HG02623 (cell line): ENCODE data around the gene VNN1.
"Not testable (repeated sequence)": the region's sequence is repeated elsewhere in the genome, so short reads cannot be mapped to it uniquely, and the experiment has no call there.

Experiments used
- ATAC-seq: cut with Tn5 transposase; IDR thresholded peaks from one replicate; pipeline ENCODE4 v1.9.1; 2021; ENCODE audit warnings: moderate library complexity; ENCODE audit not compliant: unreplicated experiment

Gene VNN1

DNA sequence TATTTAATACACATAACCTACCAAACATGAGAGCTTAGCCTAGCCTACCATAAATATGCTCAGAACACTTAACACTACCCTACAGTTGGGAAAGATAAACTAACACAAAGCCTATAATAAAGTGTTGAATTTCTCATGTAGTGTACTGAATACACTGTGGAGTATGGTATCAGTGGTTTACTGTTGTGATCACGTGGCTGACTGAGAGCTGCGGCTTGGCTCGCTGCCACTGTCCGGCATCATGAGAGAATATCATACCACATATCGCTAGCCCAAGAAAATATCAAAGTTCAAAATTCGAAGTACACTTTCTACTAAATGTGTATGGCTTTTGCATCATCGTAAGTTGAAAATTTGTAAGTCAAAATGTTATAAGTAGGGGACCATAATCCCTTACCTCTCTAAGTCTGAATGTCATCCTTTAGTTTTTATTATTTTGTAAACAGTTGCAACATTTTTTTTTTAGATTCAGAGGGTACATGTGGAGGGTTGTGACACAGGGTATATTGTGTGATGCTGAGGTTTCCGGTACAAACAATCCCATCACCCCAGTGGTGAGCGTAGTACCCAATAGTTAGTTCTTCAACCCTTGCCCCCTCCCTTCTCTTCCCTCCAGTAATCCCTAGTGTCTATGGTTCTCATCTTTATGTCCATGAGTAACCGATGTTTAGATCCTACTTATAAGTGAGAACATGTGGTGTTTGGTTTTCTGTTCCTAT, 40.3 kb downstream of the VNN1 start:
- ATAC-seq: no peak

DNA sequence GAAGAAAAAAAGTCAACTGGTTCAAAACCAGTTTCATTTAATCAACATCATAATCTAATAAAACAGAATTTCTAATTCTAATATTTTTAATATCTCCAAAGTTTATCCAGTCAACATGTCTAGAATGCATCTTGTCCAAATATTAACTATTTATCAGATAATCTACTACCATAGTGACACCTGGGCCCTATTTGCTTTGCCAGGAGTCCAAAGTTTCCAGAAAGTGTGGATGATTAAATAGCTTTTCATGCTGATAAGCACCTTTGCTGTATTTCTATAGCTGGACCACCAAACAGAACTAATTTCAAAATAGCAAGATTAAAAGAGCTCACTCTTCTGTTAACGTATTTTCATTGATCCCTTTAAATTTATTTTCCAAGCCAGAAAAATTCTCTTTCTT, 42.6 kb downstream of the VNN1 start:
- no peak for ATAC-seq

DNA sequence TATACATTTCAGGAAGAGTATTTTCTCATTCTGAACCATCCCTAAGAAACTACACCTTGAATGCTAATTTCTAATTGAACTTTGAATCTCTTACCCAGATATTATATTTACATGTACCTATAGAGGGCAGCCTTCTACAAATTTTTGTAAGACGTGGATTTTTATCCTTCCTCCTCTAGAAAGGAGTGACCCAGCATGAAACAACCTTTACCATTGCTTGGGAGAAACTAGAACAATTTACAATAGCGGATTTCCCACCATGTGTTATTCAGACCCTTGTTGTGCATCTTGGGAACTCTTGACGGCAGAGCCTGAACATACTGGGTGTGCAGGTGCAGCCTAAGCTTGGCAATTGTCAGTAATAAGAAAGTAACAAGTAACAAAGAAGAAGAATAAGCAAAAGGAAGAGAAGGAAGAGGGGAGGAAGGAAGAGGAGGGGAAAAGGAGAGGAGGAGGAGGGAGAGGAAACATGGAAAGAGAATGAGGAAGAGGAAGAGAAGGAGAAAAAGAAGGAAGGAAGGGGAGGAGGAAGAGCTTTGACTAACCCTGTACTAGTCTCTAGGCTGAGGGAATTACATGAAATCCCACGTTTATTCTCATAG, 44.1 kb downstream of the VNN1 start:
- peak; percentile 73 for ATAC-seq

- ATAC-seq: no peak
Measured at GRCh38 chr6:132666118-132666517, 47.7 kb downstream of the VNN1 start.

GRCh38 chr6:132664309-132665034, 49.4 kb downstream of the VNN1 start:
- ATAC-seq: no peak

- ATAC-seq: no peak
Measured at GRCh38 chr6:132663661-132664060, 50.2 kb downstream of the VNN1 start.

GRCh38 chr6:132661906-132662305, 51.9 kb downstream of the VNN1 start:
- ATAC-seq: no peak

DNA sequence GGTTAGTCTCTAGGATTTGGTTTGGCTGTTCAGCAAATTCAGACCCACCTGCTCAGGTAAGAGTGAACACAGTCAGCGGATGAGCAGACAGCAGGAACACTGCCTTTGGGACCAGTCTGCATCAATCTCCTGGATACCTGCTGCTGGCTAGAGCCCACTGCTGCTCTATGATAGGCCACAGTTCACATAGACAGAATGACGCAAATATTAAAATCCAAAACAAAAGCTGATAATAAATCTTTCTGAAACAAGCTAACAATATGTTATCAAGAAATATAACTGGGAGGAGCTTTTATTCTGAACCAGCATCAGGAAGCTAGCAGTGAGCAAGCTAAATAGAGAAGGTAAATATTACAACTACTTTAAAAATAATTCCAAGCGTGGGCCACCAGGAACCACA, 54.8 kb downstream of the VNN1 start, which contains the start of gene TAAR1:
Gene TAAR1 (minus strand): TSS at position 101 of the 400 bp plus-strand sequence. CDS start 13,179 bp downstream, outside the sequence.
- no peak for ATAC-seq

- peak; percentile 52 for ATAC-seq
Measured at GRCh38 chr6:132651062-132651461, 62.8 kb downstream of the VNN1 start.

DNA sequence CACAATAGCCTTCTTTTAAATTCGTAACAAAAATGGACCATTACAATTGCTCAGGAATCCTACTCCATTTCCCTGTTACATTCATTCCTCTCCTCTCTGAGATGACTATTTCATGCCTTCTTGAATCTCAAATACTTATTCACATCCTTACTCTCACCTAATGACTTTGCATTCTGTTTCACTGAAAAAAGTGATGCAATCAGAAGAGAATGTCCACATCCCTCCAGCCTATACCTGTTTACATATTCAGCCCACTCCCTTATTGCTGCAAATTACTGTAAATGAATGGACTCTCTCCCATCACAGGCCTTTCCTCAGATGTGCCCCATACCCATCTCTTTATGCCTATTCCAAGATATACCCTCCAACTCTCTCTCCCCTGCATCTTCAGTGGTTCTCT, 63.4 kb downstream of the VNN1 start:
- ATAC-seq: no peak

- no peak for ATAC-seq
Measured at GRCh38 chr6:132648828-132649227, 65.0 kb downstream of the VNN1 start.

DNA sequence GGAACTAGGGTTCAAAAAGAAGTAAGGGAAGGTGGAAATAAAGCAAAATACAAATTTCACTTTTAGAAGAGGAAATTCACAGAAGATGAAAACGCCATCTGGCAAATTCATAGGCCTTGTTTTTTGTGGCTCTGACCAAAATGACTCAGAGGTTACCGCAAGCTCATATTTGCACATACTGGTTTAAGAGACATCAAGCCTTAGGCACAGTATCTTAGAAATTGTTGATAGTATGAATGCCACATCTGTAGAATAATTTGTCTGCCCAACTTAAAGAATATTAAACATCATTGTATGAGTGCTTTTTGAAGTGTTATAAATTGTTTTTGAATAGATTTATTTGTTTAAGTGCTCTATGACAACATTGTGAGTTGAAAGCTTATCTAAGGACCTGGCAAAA, 65.5 kb downstream of the VNN1 start:
- peak; percentile 82 for ATAC-seq

DNA sequence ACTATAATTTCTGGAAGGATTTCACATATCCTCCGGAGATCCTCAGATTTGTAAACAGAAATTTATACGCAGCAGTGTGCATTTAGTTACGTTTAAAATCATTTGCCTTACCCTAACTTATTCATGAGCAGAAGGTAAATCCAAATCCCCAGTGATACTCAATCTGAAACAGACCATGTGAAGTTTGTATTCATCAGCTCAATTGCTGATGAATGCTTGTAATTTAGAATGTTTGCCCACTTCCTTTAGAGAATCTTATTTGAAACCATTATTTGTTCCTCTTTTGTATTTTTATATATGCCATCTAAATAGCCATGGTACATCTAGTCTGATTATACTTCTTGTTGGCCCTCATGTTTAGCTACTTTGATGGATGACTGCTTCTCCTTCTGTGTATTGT, 70.3 kb downstream of the VNN1 start:
- ATAC-seq: no peak

- not testable (repeated sequence) for ATAC-seq
Measured at GRCh38 chr6:132637135-132637534, 76.7 kb downstream of the VNN1 start.

DNA sequence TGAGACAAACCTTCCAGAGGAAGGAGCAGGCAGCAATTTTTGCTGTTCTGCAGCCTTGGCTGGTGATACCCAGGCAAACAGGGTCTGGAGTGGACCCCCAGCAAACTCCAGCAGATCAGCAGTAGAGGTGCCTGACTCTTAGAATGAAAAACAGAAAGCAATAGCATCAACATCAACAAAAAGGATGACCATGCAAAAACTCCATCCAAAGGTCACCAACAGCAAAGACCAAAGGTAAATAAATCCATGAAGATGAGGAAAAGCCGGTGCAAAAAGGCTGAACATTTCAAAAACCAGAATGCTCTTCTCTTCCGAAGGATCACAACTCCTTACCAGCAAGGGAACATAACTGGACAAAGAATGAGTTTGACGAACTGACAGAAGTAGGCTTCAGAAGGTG, 77.9 kb downstream of the VNN1 start:
- ATAC-seq: not testable (repeated sequence)

DNA sequence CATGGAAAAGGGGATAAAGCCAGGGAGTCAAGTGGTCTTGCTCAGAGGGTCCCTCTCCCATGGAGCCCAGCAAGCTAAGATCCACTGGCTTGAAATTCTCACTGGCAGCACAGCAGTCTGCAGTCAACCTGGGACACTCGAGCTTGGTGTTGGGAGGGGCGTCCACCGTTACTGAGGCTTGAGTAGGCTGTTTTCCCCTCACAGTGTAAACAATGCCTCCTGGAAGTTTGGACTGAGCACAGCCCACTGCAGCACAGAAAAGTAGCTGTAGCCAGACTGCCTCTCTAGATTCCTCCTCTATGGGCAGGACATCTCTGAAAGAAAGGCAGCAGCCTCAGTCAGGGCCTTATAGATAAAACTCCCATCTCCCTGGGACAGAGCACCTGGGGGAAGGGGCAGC, 78.6 kb downstream of the VNN1 start:
- ATAC-seq: not testable (repeated sequence)

DNA sequence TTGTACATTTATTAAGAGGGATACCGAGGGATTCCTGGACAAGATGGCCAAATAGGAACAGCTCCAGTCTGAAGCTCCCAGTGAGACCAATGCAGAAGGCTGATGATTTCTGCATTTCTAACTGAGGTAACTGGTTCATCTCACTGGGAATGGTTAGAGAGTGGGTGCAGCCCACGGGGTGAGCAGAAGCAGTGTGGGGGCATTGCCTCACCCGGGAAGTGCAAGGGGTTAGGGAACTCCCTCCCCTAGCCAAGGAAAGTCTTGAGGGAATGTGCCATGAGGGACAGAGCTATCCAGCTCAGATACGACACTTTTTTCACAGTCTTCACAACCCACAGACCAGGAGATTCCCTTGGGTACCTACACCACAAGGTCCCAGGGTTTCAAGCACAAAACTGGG, 79.1 kb downstream of the VNN1 start:
- ATAC-seq: no peak

DNA sequence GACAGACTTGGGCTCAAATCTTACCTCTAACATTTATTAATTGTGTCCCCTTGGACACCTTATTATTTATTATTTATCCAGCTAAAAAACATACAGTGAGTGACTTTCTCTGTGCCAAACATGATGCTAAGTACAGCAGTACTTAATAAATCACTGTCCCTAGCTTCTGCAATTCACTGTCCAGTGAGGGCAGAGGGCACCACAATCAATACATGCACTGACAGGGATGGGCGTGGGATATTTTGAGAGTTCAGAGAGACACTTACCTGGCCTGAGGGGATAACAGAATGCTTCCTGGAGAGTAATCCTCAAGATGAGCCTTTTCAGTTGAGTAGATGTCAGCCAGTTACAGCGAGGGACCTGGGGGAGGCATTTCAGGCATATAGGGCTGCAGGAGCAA, 80.5 kb downstream of the VNN1 start:
- ATAC-seq: no peak
